Activated CD4-positive, alpha-beta T cell treated with anti-CD3 and anti-CD28 coated beads for 36 hours (primary cell): ENCODE measurements around the gene ZFP36L1. TPM values are rescaled to one million over a fixed set of nuclear protein-coding genes. Genes with fewer than 3 reads are reported as not detected.

Experiments
- ATAC-seq: fragments of 200-7000 bp; cut with Tn5 transposase; one replicate; pipeline ENCODE4 v1.10.0; 2021; ENCODE audit warnings: mild to moderate bottlenecking, moderate library complexity
- CTCF ChIA-PET: fragments of 350-600 bp; sonication (Branson Sonifier 250); formaldehyde crosslinking; loops from one replicate; lab custom pipeline; 2021; ENCODE audit warnings: antibody characterized with exemption; lab: Charles Lee
- POLR2A ChIA-PET: fragments of 350-600 bp; sonication (Branson Sonifier 250); formaldehyde crosslinking; loops from one replicate; lab custom pipeline; 2021; ENCODE audit warnings: antibody characterized with exemption, inconsistent platforms; lab: Charles Lee
- DNase-seq: peaks from one replicate; pipeline ENCODE4 v3.0.0-alpha.2; 2020
- H3K27ac Mint-ChIP-seq: one replicate; pipeline ENCODE4 v1.8.0; 2021; ENCODE audit warnings: mixed read lengths
- H3K27me3 Mint-ChIP-seq: one replicate; pipeline ENCODE4 v1.8.0; 2021; ENCODE audit warnings: mixed read lengths
- H3K36me3 Mint-ChIP-seq: one replicate; pipeline ENCODE4 v1.8.0; 2021; ENCODE audit warnings: low read depth, mixed read lengths
- H3K4me1 Mint-ChIP-seq: one replicate; pipeline ENCODE4 v1.8.0; 2021; ENCODE audit warnings: mixed read lengths
- H3K4me3 Mint-ChIP-seq: one replicate; pipeline ENCODE4 v1.8.0; 2021; ENCODE audit warnings: mild to moderate bottlenecking, moderate library complexity, mixed read lengths
- H3K9me3 Mint-ChIP-seq: one replicate; pipeline ENCODE4 v1.8.0; 2021; ENCODE audit warnings: low read depth, mixed read lengths
- intact Hi-C, 2 experiments: fragments of 100-400 bp; cut with DNase I in 1 of 2; cut with micrococcal nuclease in 1 of 2; formaldehyde crosslinking; loops; one replicate each; pipeline versions ENCODE4 v1.14.2 to v1.15.1; 2022 to 2024; cut with DNase I, micrococcal nuclease
- total RNA-seq, 2 experiments: library from RNA; stranded (reverse); gene quantifications; one replicate each; pipeline ENCODE4 v1.2.3, GENCODE V29; 2021

The ZFP36L1 gene
- total RNA-seq, 2 experiments from 2014 or later: 72.1 to 96.9 TPM

DNA sequence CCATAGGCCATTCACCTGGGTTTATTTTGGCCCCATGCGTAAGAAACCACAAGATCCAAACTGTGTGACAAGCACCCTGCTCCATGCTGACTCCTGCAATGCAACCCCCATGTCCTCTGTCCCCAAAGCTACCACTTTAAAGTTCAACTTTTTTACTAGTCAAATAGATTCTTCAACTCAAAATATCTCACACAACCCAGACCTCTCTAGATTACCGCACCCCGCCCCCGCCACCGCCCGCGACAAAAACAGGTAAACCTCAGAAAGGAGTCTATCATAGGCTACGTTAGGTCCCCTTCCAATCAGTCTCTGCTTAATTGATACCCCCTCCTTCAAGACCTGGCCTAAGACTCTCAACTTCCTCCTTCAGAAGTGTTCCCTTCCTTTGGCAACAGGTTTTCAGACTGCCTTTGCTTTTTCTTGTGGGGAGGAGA, 2.2 kb downstream of the ZFP36L1 start:
- H3K4me1 Mint-ChIP-seq: peaks cover 47% of the 10 kb centered on the region
- no peaks in the 10 kb centered on the region for H3K9me3 Mint-ChIP-seq
- peaks cover 64% of the 10 kb centered on the region for H3K36me3 Mint-ChIP-seq
- peak overlapping the region; percentile 90 for H3K4me3 Mint-ChIP-seq
- peak overlapping the region; percentile 100 for H3K27ac Mint-ChIP-seq
- ATAC-seq (peak; percentile 10), DNase-seq (peak; percentile 88)
- ChIA-PET POLR2A (interaction anchor here (0.6 to 5.1 kb wide), 10 partner anchors 10 to 953 kb away, joined by 3 to 68 read pairs (median 4); no protein-coding TSS in a partner anchor), CTCF (interaction anchor here (0.5 to 7.5 kb wide), 16 partner anchors 10 to 542 kb away, joined by 3 to 61 read pairs (median 10); no protein-coding TSS in a partner anchor)
- H3K27me3 Mint-ChIP-seq: no peaks in the 10 kb centered on the region
- intact Hi-C loops: loop anchor here (1.0 to 10.0 kb wide), 11 partner anchors 26 to 1548 kb away; partner anchors contain the start of genes RAD51B (in 2 of the 2), ZFYVE26 (in 2 of the 2), ACTN1 (in 1 of the 2) and PALS1 (in 1 of the 2)

DNA sequence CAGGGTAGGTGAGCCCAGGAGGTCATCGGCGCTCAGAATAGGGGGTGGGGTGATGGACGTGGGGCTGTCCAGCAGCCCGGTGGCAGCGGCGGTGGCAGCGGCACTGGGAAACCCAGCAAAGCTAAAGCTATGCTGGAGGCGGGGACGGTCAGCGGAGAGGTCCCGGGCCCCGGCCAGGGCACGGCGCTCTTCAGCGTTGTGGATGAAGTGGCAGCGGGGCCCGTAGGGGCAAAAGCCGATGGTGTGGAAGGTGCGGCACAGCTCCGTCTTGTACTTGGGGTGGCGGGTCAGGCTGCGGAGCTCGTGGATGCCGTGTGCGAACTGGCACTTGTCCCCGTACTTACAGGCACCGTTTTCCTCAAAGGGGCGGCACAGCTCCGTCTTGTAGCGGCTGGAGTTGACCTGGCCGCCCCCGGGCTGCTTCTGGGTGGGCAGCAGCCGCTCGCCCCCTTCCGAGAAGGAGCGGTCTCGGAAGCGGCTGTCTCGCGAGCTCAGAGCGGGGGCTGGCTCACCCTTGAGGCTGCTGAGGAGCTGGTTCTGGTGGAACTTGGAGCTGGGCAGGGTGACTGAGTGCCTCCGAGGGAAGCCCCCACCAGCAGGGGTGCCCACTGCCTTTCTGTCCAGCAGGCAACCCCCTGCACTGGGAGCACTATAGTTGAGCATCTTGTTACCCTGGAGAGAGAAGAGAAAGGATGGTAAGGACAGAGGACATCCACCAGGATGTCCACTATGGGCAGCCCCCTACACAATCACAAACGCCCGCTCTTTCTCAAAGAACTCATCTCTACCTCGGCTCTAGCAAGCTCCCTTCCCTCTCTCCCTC, 2.8 kb downstream of the ZFP36L1 start:
- peak; percentile 54 for DNase-seq
- ChIA-PET POLR2A (interaction anchor here (0.6 to 5.1 kb wide), 10 partner anchors 9 to 952 kb away, joined by 3 to 68 read pairs (median 4); no protein-coding TSS in a partner anchor), CTCF (interaction anchor here (0.5 to 7.5 kb wide), 38 partner anchors 10 to 844 kb away, joined by 3 to 61 read pairs (median 4); no protein-coding TSS in a partner anchor)
- Mint-ChIP-seq H3K9me3 (peaks cover 2% of the 10 kb centered on the region), H3K27me3 (no peaks in the 10 kb centered on the region), H3K27ac (peak overlapping the region; percentile 100), H3K36me3 (peaks cover 64% of the 10 kb centered on the region), H3K4me1 (peaks cover 53% of the 10 kb centered on the region), H3K4me3 (peak overlapping the region; percentile 90)
- no peak for ATAC-seq
- intact Hi-C loops: loop anchor here (1.0 to 10.0 kb wide), 19 partner anchors 26 to 1548 kb away; partner anchors contain the start of genes RAD51B (in 2 of the 2), ZFYVE26 (in 2 of the 2), ACTN1 (in 1 of the 2) and PALS1 (in 1 of the 2)

DNA sequence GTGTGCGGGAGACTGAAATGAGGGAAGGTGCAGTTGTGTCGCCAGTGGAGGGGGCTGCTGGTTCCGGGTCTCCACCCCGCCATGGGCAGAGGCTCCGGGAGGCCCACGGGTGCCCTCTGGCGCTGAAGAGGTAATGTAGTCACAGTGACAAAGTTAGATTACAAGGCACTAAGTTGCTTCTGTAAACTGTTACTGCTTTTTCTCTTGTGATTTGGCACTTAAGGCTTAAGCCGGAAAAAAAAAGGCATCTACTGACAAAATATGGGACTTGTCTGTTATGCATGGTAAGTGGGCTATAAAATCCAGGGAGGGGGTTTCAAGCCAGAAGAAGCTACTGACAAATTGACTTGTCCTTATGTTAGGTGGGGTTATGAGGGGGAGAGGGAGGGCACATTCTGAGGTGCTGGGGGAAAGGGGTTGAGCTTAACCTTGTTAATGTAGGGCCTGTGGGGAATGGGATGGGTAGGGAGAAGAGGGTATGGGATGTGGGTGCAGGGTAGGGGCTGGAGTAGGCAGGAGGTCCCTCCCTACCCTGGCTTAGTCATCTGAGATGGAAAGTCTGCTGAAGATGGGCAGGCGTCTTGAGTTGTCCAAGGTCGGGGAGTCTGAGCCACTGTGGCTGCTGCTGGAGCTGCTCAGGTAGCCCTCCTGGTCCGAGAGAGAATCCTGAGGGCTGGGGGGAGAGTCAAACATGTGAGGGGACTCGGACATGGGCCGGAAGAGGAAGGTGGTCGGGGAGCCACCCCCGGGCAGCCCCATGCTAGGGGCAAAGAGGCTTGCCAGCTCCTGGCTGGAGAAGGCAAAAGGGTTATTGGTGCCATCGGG, 3.7 kb downstream of the ZFP36L1 start:
- Mint-ChIP-seq H3K4me3 (peak overlapping the region; percentile 90), H3K27me3 (no peaks in the 10 kb centered on the region), H3K9me3 (peaks cover 2% of the 10 kb centered on the region), H3K27ac (peak overlapping the region; percentile 100), H3K4me1 (peaks cover 53% of the 10 kb centered on the region), H3K36me3 (peaks cover 62% of the 10 kb centered on the region)
- ChIA-PET CTCF (interaction anchor here (0.6 to 7.5 kb wide), 36 partner anchors 9 to 843 kb away, joined by 3 to 61 read pairs (median 4); no protein-coding TSS in a partner anchor), POLR2A (interaction anchor here (0.6 to 5.1 kb wide), 8 partner anchors 8 to 514 kb away, joined by 3 to 68 read pairs (median 5); no protein-coding TSS in a partner anchor)
- DNase-seq (peak; percentile 94), ATAC-seq (peak; percentile 47)
- intact Hi-C loops: loop anchor here (1.0 to 5.0 kb wide), 10 partner anchors 27 to 541 kb away; no protein-coding TSS in a partner anchor

DNA sequence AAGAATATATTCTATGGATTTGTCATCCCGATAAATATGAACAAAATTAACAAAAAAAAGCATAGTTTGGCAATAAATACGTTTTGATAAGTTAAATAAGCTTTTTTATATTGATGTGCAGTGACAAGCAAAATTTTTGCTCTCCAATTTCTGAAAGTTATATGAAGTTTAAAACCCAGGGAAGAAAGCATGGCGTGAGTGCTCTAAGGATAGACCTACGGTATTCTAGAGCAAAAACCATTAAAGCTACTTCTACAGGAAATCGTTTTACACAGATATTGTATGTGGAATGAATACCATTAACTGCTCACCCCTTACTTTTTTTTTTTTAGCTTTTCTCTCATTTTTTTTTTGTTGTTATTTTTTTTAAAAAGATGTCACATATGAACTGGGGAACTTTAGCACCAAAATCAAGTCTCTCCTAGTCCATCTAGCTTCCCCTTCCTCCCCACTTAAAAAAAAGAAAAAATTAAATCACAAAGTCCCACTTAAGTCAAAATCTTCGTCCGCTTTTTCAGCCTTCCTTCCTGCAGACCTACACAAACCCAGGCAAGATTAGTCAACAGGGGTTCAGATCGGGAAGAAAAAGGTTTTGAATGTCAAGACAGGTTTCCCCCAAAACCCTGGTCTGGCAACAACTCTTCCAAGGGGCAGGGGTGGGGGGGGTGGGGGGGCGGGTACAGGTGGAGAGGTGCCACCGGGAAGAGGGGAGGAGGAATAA, 4.4 kb downstream of the ZFP36L1 start:
- Mint-ChIP-seq H3K27ac (peak overlapping the region; percentile 100), H3K36me3 (peaks cover 60% of the 10 kb centered on the region), H3K4me1 (peaks cover 55% of the 10 kb centered on the region), H3K27me3 (no peaks in the 10 kb centered on the region), H3K9me3 (peaks cover 2% of the 10 kb centered on the region), H3K4me3 (peak overlapping the region; percentile 90)
- ATAC-seq: no peak
- CTCF ChIA-PET: interaction anchor here (0.6 to 7.5 kb wide), 21 partner anchors 8 to 546 kb away, joined by 3 to 61 read pairs (median 6); no protein-coding TSS in a partner anchor
- intact Hi-C loops: loop anchor here (2.0 to 5.0 kb wide), 6 partner anchors 54 to 421 kb away; no protein-coding TSS in a partner anchor
- POLR2A ChIA-PET: interaction anchor here (0.6 to 3.6 kb wide), 4 partner anchors 8 to 119 kb away, joined by 3 to 39 read pairs (median 4); no protein-coding TSS in a partner anchor
- DNase-seq: no peak

DNA sequence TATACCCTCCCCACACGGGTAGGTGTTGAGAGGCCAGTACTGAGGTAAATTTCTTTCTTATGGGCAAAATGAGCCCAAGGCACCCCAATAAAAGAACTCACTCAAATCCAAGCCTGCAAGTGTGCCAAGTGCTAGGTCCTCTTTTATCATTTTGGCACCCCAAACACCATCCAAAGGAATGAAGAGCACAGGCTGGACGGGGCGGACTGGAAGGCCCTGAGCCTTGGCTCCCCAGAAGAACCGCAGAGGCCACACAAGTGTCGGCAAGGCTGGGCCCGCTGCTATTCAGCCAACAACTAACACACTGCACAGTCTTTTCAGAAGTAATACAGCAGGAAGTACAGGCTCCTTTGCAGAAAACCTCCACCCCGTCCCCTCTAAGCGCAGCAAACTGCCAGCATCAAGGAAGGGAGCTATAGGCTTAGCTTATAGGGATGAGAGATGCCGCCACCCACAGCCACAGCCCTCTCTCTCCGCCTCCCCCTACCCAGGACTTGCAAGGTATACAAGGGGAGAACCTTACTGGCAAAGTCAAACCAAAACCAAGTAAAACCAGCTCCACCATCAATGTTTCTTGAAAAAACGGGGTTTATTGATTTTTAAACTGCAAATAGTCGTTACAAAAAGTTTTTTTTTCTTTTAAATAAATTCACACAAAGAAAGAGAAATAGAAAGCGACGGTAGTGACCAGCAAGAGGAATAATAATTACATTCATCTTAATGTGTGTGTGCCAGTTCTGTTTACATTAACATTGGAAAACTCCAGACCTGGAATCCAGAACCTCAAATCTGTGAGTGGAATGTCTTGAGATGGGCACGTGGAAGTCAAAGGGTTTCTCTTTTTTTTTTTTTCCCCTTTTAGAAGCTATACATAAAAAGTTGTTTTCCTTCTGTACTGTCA, 5.5 kb downstream of the ZFP36L1 start:
- H3K27ac Mint-ChIP-seq: peak overlapping the region; percentile 86
- H3K9me3 Mint-ChIP-seq: peaks cover 2% of the 10 kb centered on the region
- H3K4me1 Mint-ChIP-seq: peaks cover 65% of the 10 kb centered on the region
- intact Hi-C loops: loop anchor here (2.0 to 5.0 kb wide), 5 partner anchors 55 to 420 kb away; no protein-coding TSS in a partner anchor
- CTCF ChIA-PET: interaction anchor here (0.7 to 7.5 kb wide), 12 partner anchors 7 to 539 kb away, joined by 3 to 61 read pairs (median 7); no protein-coding TSS in a partner anchor
- peak; percentile 65 for DNase-seq
- H3K27me3 Mint-ChIP-seq: no peaks in the 10 kb centered on the region
- peaks cover 54% of the 10 kb centered on the region for H3K36me3 Mint-ChIP-seq
- ATAC-seq: no peak
- POLR2A ChIA-PET: interaction anchor here (0.6 to 1.1 kb wide), 5 partner anchors 10 to 383 kb away, joined by 3 to 5 read pairs (median 3); no protein-coding TSS in a partner anchor
- peak overlapping the region; percentile 55 for H3K4me3 Mint-ChIP-seq

DNA sequence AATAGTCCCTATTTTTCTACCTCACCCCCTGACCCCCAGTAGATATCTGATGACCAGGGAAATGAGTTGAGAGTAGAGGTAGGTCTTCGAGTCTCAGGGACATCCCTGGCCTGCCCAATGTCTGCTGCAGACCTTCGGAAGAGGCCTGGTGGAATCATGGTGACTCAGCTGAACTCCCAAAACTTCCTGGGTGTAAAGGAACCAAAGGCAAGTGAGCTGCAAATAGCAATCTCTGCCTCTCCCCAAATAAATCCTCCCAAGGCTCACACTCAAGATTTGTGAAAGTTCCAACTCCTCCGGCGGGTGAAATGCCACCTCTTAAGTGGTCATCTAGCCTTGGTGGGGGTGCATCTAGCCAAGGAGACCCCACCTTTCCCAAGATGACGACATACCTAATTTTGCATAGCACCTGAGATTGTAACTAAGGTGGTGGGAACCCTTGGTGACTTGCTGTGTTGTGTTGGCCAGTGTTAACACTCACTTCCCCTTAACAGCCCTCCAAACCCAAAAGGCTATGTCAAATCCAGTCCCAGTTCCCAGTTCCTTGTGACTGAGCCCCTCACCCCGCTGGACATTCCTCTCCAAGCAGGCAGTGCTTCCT, 6.3 kb downstream of the ZFP36L1 start:
- Mint-ChIP-seq H3K36me3 (peaks cover 48% of the 10 kb centered on the region), H3K27me3 (no peaks in the 10 kb centered on the region), H3K4me1 (peaks cover 72% of the 10 kb centered on the region), H3K9me3 (peaks cover 2% of the 10 kb centered on the region), H3K4me3 (no peak overlapping the region), H3K27ac (peak overlapping the region; percentile 86)
- intact Hi-C loops: loop anchor here (2.0 to 5.0 kb wide), 5 partner anchors 54 to 419 kb away; no protein-coding TSS in a partner anchor
- CTCF ChIA-PET: interaction anchor here (0.6 to 7.5 kb wide), 8 partner anchors 9 to 538 kb away, joined by 3 to 61 read pairs (median 6); no protein-coding TSS in a partner anchor
- DNase-seq: peak; percentile 11
- ATAC-seq: no peak
- POLR2A ChIA-PET: interaction anchor here (1.4 to 1.5 kb wide), 2 partner anchors 30 to 318 kb away, joined by 3 to 4 read pairs; no protein-coding TSS in a partner anchor

DNA sequence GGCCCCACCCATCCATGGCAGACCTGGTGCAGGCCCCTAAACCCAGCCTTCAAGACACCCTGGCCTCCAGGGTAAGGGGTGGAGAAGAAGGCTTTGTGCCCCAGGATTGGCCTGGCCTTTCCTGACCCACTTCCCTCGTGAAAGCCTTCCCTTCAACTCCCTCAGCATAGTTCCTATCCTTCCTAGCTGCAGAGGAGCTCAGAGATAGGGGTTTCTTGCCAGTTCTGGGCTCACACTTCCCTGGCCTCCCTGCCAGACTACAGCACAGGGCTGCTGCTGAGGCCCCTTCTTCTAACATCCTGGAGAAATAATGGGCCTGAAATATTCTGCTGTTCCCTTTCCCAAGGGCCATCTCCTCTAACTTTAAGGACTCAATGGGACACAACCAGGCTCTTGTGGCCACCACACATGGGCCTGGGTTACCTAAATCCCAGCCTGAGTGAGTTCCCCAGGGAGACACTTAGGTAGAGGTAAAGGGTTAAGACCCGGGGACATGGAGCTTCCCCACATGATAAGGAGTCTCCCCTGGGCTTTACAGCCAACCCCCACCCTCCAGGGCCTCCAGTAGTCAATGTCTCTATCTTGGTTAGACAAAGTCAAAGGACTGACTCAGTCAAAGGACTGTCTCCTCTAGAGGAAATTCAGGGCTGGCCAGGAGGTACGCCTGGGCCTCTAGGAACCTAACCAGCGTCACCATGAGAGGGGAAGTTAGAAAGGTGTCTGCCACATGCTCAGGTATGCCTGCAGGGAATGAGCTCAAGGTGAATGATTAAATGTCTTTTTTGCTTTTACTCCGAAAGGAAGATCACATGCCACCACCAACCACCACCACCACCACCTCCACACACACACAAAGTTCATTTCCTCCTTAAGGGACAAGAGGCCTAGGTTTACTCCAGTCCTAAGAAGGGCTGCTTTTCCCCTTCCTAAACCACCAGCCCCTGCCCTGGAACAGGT, 7.1 kb downstream of the ZFP36L1 start:
- no peak for ATAC-seq
- Mint-ChIP-seq H3K4me1 (peaks cover 80% of the 10 kb centered on the region), H3K27ac (peak overlapping the region; percentile 86), H3K36me3 (peaks cover 41% of the 10 kb centered on the region), H3K4me3 (no peak overlapping the region), H3K9me3 (peaks cover 2% of the 10 kb centered on the region), H3K27me3 (no peaks in the 10 kb centered on the region)
- DNase-seq: peak; percentile 52
- ChIA-PET CTCF (interaction anchor here (0.6 to 7.5 kb wide), 13 partner anchors 9 to 538 kb away, joined by 3 to 61 read pairs (median 3); no protein-coding TSS in a partner anchor), POLR2A (interaction anchor here (0.6 to 1.5 kb wide), 4 partner anchors 31 to 473 kb away, joined by 3 to 10 read pairs (median 4); no protein-coding TSS in a partner anchor)
- intact Hi-C loops: loop anchor here (2.0 to 5.0 kb wide), 5 partner anchors 54 to 419 kb away; no protein-coding TSS in a partner anchor
